ENCODE measurements around the gene MAGI2. TPM values are rescaled to one million over a fixed set of nuclear protein-coding genes. Genes with fewer than 3 reads are reported as not detected.

The MAGI2 gene
- total RNA-seq, 2 donors from 2014 or later = 18.3 to 31.8 TPM

DNA sequence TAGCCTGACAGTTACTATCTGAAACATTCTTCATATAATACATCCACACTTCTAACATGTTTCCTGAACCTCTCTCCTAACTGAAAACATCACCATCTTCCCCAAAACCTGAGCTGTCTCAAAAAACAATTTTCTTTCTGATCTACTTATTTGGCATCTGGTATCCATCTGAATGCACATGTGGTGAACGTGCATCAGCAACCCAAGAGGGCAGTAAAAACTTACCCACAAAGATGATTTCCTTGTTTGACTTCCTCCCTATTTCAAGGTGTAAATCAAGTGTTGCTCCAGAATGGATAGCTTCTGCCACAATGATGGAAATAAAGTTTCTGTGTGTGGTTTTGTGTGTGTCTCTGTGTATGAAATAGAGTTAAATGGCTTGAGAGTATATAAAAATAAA is 500.4 kb downstream of the MAGI2 start:
- ATAC-seq (ENCODE audit: insufficient number of reproducible peaks, low FRiP score, low read depth) = no peak
- no peaks in the 10 kb centered on the region for H3K9me3 ChIP-seq
- H3K27ac ChIP-seq = no peak overlapping the region
- no peak for TF ChIP-seq CTCF (IDR thresholded peaks at IDR 0.05)
- no peaks in the 10 kb centered on the region for H3K27me3 ChIP-seq (replicated peaks; ENCODE audit: insufficient read depth)
- no peaks in the 10 kb centered on the region for H3K36me3 ChIP-seq
- no peak overlapping the region for H3K4me3 ChIP-seq
- peaks cover 0 to 5% of the 10 kb centered on the region in 2 donors for H3K4me1 ChIP-seq (ENCODE audit: control insufficient read depth in 1 of 2, low read depth in 2 of 2)
- no peak for DNase-seq (ENCODE audit: low spot score)

- H3K4me3 ChIP-seq = no peak overlapping the region
- no peaks in the 10 kb centered on the region for H3K27me3 ChIP-seq (replicated peaks; ENCODE audit: insufficient read depth)
- TF ChIP-seq CTCF (IDR thresholded peaks at IDR 0.05) = no peak
- no peak for DNase-seq (ENCODE audit: low spot score)
- no peaks in the 10 kb centered on the region for H3K9me3 ChIP-seq
- H3K27ac ChIP-seq = no peak overlapping the region
- H3K4me1 ChIP-seq (ENCODE audit: control insufficient read depth in 1 of 2, low read depth in 2 of 2) = no peaks in the 10 kb centered on the region
- H3K36me3 ChIP-seq = no peaks in the 10 kb centered on the region
- no peak for ATAC-seq (ENCODE audit: insufficient number of reproducible peaks, low FRiP score, low read depth)
Measured at GRCh38 chr7:78939669-78940068, 513.8 kb downstream of the MAGI2 start.

DNA sequence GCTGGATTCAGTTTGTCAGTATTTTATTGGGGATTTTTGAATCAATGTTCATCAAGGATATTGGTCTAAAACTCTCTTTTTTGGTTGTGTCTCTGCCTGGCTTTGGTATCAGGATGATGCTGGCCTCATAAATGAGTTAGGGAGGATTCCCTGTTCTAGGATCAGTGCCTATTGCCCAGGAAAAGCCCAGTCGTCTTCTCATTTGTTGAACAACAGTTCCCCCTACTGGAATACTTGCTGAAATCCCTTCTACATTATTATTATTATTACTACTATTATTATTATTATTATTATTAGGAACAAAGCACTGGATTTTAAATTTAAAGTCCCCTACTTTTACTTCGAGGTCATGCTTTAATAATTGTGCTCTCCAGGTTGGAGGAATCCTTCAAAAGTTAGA is 528.9 kb downstream of the MAGI2 start:
- H3K9me3 ChIP-seq = no peaks in the 10 kb centered on the region
- H3K36me3 ChIP-seq = no peaks in the 10 kb centered on the region
- no peaks in the 10 kb centered on the region for H3K4me1 ChIP-seq (ENCODE audit: control insufficient read depth in 1 of 2, low read depth in 2 of 2)
- no peak for DNase-seq (ENCODE audit: low spot score)
- TF ChIP-seq CTCF (IDR thresholded peaks at IDR 0.05) = no peak
- no peaks in the 10 kb centered on the region for H3K27me3 ChIP-seq (replicated peaks; ENCODE audit: insufficient read depth)
- no peak for ATAC-seq (ENCODE audit: insufficient number of reproducible peaks, low FRiP score, low read depth)
- no peak overlapping the region for H3K4me3 ChIP-seq
- H3K27ac ChIP-seq = no peak overlapping the region

DNA sequence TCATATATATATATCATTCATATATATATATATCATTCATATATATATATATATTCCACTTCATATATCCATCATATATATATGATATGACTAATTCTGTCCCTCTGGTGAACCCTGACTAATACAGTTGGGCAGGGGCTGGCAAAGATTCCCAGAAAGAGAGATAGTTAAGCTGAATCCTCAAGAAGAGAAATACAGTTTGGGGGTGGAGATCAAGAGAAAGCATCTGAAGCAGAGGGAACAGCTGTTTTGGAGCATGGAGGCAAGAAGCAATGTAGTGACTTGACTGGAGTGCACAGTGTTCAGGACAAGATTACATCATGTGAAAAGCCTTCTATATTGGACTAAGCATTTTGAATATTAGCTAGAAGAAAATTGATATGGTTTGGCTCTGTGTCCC is 540.7 kb downstream of the MAGI2 start:
- H3K4me3 ChIP-seq = no peak overlapping the region
- DNase-seq (ENCODE audit: low spot score) = no peak
- no peaks in the 10 kb centered on the region for H3K36me3 ChIP-seq
- no peaks in the 10 kb centered on the region for H3K27me3 ChIP-seq (replicated peaks; ENCODE audit: insufficient read depth)
- no peaks in the 10 kb centered on the region for H3K9me3 ChIP-seq
- H3K4me1 ChIP-seq (ENCODE audit: control insufficient read depth in 1 of 2, low read depth in 2 of 2) = no peaks in the 10 kb centered on the region
- ATAC-seq (ENCODE audit: insufficient number of reproducible peaks, low FRiP score, low read depth) = no peak
- TF ChIP-seq CTCF (IDR thresholded peaks at IDR 0.05) = no peak
- no peak overlapping the region for H3K27ac ChIP-seq

DNA sequence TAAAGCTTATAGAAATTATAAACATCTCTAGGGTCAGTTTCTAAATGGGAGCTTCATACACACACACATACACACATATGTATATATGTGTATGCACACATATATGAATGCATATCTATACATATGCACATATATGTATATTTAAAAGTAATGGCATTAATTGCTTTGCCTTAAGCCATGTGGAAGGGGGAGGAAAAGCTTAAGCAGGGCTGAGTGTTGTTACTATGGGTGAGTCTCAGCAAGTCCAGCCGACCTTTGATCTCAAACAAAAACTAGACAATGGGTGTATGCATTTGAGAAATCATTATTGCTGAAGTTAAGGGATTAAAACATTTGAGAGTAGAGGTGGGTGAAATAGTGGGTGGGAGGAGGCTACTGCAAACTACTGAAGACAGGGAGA is 546.7 kb downstream of the MAGI2 start:
- no peaks in the 10 kb centered on the region for H3K27me3 ChIP-seq (replicated peaks; ENCODE audit: insufficient read depth)
- H3K27ac ChIP-seq = no peak overlapping the region
- H3K9me3 ChIP-seq = no peaks in the 10 kb centered on the region
- DNase-seq (ENCODE audit: low spot score) = no peak
- no peaks in the 10 kb centered on the region for H3K4me1 ChIP-seq (ENCODE audit: control insufficient read depth in 1 of 2, low read depth in 2 of 2)
- no peak for ATAC-seq (ENCODE audit: insufficient number of reproducible peaks, low FRiP score, low read depth)
- no peak for TF ChIP-seq CTCF (IDR thresholded peaks at IDR 0.05)
- H3K4me3 ChIP-seq = no peak overlapping the region
- no peaks in the 10 kb centered on the region for H3K36me3 ChIP-seq
